CD14-positive monocyte (primary cell): ENCODE data around the gene EEF1AKMT4. TPM values are rescaled to one million over a fixed set of nuclear protein-coding genes. Genes with fewer than 3 reads are reported as not detected.

Experiments
- DNase-seq, 3 donors: peaks; one replicate each; pipeline ENCODE4 v3.0.0-alpha.2; 2011 to 2022
- H2AFZ ChIP-seq: 2 replicates; pipeline ENCODE4 v1.6.0; 2012; ENCODE audit warnings: mild to moderate bottlenecking, low read depth, low read length, inconsistent platforms; ENCODE audit not compliant: insufficient read depth, poor library complexity, severe bottlenecking
- H3K27ac ChIP-seq, 2 donors: 1 replicate in 1 of 2; 2 replicates in 1 of 2; pipeline ENCODE4 v1.5.1; 2012 to 2013; ENCODE audit warnings: low read length in 2 of 2, control low read depth in 1 of 2, inconsistent platforms in 1 of 2, low read depth in 1 of 2, mild to moderate bottlenecking in 1 of 2
- H3K27me3 ChIP-seq, 2 donors: one replicate each; pipeline versions ENCODE4 v1.6.0 to v1.6.1; 2011 to 2013; ENCODE audit warnings: low read length in 2 of 2; ENCODE audit not compliant: control insufficient read depth in 2 of 2, insufficient read depth in 2 of 2
- H3K36me3 ChIP-seq, 2 donors: replicated peaks in 1 of 2; 1 replicate in 1 of 2; 2 replicates in 1 of 2; pipeline versions ENCODE4 v1.5.1 to v1.6.1; 2012 to 2013; ENCODE audit warnings: low read length in 2 of 2, control low read depth in 1 of 2, inconsistent platforms in 1 of 2, mild to moderate bottlenecking in 1 of 2; ENCODE audit not compliant: insufficient read depth in 2 of 2, control insufficient read depth in 1 of 2
- H3K4me1 ChIP-seq, 2 donors: 1 replicate in 1 of 2; 2 replicates in 1 of 2; pipeline versions ENCODE4 v1.5.1 to v1.6.1; 2012 to 2013; ENCODE audit warnings: low read length in 2 of 2, control low read depth in 1 of 2, inconsistent platforms in 1 of 2, mild to moderate bottlenecking in 1 of 2, moderate library complexity in 1 of 2; ENCODE audit not compliant: insufficient read depth in 2 of 2, control insufficient read depth in 1 of 2
- H3K4me2 ChIP-seq: replicated peaks from 2 replicates; pipeline ENCODE3; 2012; ENCODE audit warnings: low read length, moderate library complexity, mild to moderate bottlenecking; ENCODE audit not compliant: poor library complexity, severe bottlenecking; ENCODE audit errors: extremely low read depth
- H3K4me3 ChIP-seq, 3 experiments: fragments of 200-600 bp in 1 of 3; sonication (generic) in 1 of 3; replicated peaks in 1 of 3; 1 replicate in 2 of 3; 2 replicates in 1 of 3; pipeline ENCODE4 v1.5.1; 2011 to 2013; ENCODE audit warnings: low read length in 3 of 3, mild to moderate bottlenecking in 3 of 3, control low read depth in 2 of 3, low read depth in 2 of 3, inconsistent platforms in 1 of 3, moderate library complexity in 1 of 3
- H3K79me2 ChIP-seq: 2 replicates; pipeline ENCODE4 v1.6.0; 2012; ENCODE audit warnings: mild to moderate bottlenecking, control low read depth, inconsistent platforms, low read length, moderate library complexity; ENCODE audit not compliant: insufficient read depth
- H3K9ac ChIP-seq: 2 replicates; pipeline ENCODE4 v1.6.0; 2017; ENCODE audit warnings: low read length, mild to moderate bottlenecking; ENCODE audit not compliant: insufficient read depth, poor library complexity, severe bottlenecking
- H3K9me3 ChIP-seq, 2 donors: replicated peaks in 1 of 2; 1 replicate in 1 of 2; 2 replicates in 1 of 2; pipeline versions ENCODE4 v1.5.1 to v1.6.1; 2012 to 2013; ENCODE audit warnings: low read length in 2 of 2, control low read depth in 1 of 2; ENCODE audit not compliant: control insufficient read depth in 1 of 2, insufficient read depth in 1 of 2
- H4K20me1 ChIP-seq: 2 replicates; pipeline ENCODE4 v1.6.0; 2012; ENCODE audit warnings: mild to moderate bottlenecking, low read length, control low read depth, moderate library complexity; ENCODE audit not compliant: insufficient read depth
- H3K27ac Mint-ChIP-seq, 7 donors: one replicate each; pipeline ENCODE4 v1.8.0; 2020; ENCODE audit warnings: mild to moderate bottlenecking in 7 of 7, mixed read lengths in 7 of 7, moderate library complexity in 6 of 7, inconsistent platforms in 2 of 7
- H3K27me3 Mint-ChIP-seq, 3 donors: one replicate each; pipeline ENCODE4 v1.8.0; 2021 to 2022; ENCODE audit warnings: low read depth in 3 of 3, mild to moderate bottlenecking in 3 of 3, mixed read lengths in 3 of 3, moderate library complexity in 3 of 3, inconsistent platforms in 1 of 3
- H3K36me3 Mint-ChIP-seq, 2 donors: one replicate each; pipeline ENCODE4 v1.8.0; 2020; ENCODE audit warnings: mixed read lengths in 2 of 2, inconsistent platforms in 1 of 2, mild to moderate bottlenecking in 1 of 2
- H3K4me1 Mint-ChIP-seq: one replicate; pipeline ENCODE4 v1.8.0; 2020; ENCODE audit warnings: mild to moderate bottlenecking, mixed read lengths
- H3K4me3 Mint-ChIP-seq, 2 donors: one replicate each; pipeline ENCODE4 v1.8.0; 2020; ENCODE audit warnings: mild to moderate bottlenecking in 2 of 2, mixed read lengths in 2 of 2, moderate library complexity in 1 of 2
- H3K9me3 Mint-ChIP-seq, 7 donors: one replicate each; pipeline ENCODE4 v1.8.0; 2020 to 2022; ENCODE audit warnings: mixed read lengths in 7 of 7, mild to moderate bottlenecking in 6 of 7, moderate library complexity in 6 of 7, inconsistent platforms in 2 of 7
- CTCF ChIP-seq: fragments of 200-600 bp; IDR thresholded peaks from one replicate; pipeline ENCODE4 v1.8.0; 2022; ENCODE audit warnings: antibody characterized with exemption, mild to moderate bottlenecking
- WGBS: methylation state at CpG from one replicate; pipeline ENCODE4 v1.1.5; 2013; ENCODE audit warnings: missing lambda C conversion rate; ENCODE audit not compliant: insufficient coverage; 5-methylcytosine and 5-hydroxymethylcytosine counted together
- intact Hi-C, 2 donors: fragments of 100-400 bp; cut with micrococcal nuclease; formaldehyde crosslinking; loops; one replicate each; pipeline versions ENCODE4 v1.15.0 to v1.15.1; 2023
- polyA plus RNA-seq, 3 donors: library from polyadenylated mRNA; depleted of rRNA in 1 of 3; unstranded in 2 of 3; stranded (reverse) in 1 of 3; fragments of 300-500 nt in 2 of 3; fragments of >200 nt in 1 of 3; fragmentation: Illumina TruSeq in 2 of 3; gene quantifications; 1 replicate in 2 of 3; 2 replicates in 1 of 3; pipeline ENCODE4 v1.2.3, GENCODE V29; 2012 to 2021

The EEF1AKMT4 gene
- polyA plus RNA-seq, 3 donors: 4.0 to 12.0 (median 7.3) TPM

- intact Hi-C loops: no loop called here
- H3K79me2 ChIP-seq: no peaks in the 10 kb centered on the region
- DNase-seq: no peak
Measured at GRCh38 chr3:184240384-184241140, 8.9 kb upstream of the EEF1AKMT4 start.

DNA sequence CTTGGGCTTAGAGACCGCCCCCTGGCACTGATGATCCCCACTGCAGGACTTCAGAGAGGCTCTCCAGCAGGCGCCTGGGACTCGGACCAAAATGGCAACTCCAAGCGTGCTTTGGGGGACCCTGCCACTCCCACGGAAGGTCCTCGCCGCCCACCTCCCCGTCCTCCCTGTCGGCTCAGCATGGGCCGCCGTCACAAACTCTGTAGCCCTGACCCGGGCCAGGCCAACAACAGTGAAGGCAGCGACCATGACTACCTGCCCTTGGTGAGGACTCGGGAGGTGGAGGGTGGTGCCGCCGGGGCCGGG lies 8.4 kb upstream of the EEF1AKMT4 start:
- H2AFZ ChIP-seq: no peak overlapping the region
- H3K9me3 Mint-ChIP-seq: no peaks in the 10 kb centered on the region
- no peaks in the 10 kb centered on the region for H3K9me3 ChIP-seq
- H3K4me1 ChIP-seq: no peaks in the 10 kb centered on the region
- 79% methylated on average over 11 of the region's 17 CpGs for WGBS
- TF ChIP-seq CTCF: no peak
- peaks cover 39 to 44% of the 10 kb centered on the region in 2 donors for H3K36me3 ChIP-seq
- no peaks in the 10 kb centered on the region for H4K20me1 ChIP-seq
- H3K4me3 ChIP-seq: no peak overlapping the region
- no peak overlapping the region for H3K9ac ChIP-seq
- no peak overlapping the region for H3K4me2 ChIP-seq
- peaks cover 1 to 6% (median 5%) of the 10 kb centered on the region in 3 donors for H3K27me3 Mint-ChIP-seq
- peaks cover 39 to 43% of the 10 kb centered on the region in 2 donors for H3K36me3 Mint-ChIP-seq
- DNase-seq: no peak
- H3K79me2 ChIP-seq: no peaks in the 10 kb centered on the region
- H3K27me3 ChIP-seq: no peaks in the 10 kb centered on the region
- intact Hi-C loops: no loop called here
- H3K4me1 Mint-ChIP-seq: no peaks in the 10 kb centered on the region
- H3K27ac ChIP-seq: no peak overlapping the region
- no peak overlapping the region for H3K4me3 Mint-ChIP-seq
- H3K27ac Mint-ChIP-seq: no peak overlapping the region

More at GRCh38 chr3:184240384-184241140, 8.9 kb upstream of the EEF1AKMT4 start:
- TF ChIP-seq CTCF: no peak
- H3K27me3 Mint-ChIP-seq: peaks cover 0 to 6% (median 5%) of the 10 kb centered on the region in 3 donors
- H3K36me3 Mint-ChIP-seq: peaks cover 33 to 38% of the 10 kb centered on the region in 2 donors
- H3K4me2 ChIP-seq: no peak overlapping the region
- H3K36me3 ChIP-seq: peaks cover 38 to 39% of the 10 kb centered on the region in 2 donors
- H3K27ac Mint-ChIP-seq: no peak overlapping the region
- H3K9me3 Mint-ChIP-seq: no peaks in the 10 kb centered on the region
- WGBS: 90% methylated on average over 4 of the region's 4 CpGs
- no peaks in the 10 kb centered on the region for H4K20me1 ChIP-seq
- H2AFZ ChIP-seq: no peak overlapping the region
- no peaks in the 10 kb centered on the region for H3K9me3 ChIP-seq
- no peak overlapping the region for H3K9ac ChIP-seq
- no peak overlapping the region for H3K4me3 ChIP-seq
- H3K27me3 ChIP-seq: no peaks in the 10 kb centered on the region
- no peak overlapping the region for H3K4me3 Mint-ChIP-seq
- no peaks in the 10 kb centered on the region for H3K4me1 ChIP-seq
- H3K27ac ChIP-seq: no peak overlapping the region
- H3K4me1 Mint-ChIP-seq: no peaks in the 10 kb centered on the region
